Epithelial cell of esophagus (primary cell): ENCODE measurements around the gene NBAS.

Experiments used
- DNase-seq: peaks from one replicate; pipeline ENCODE4 v3.0.0; 2010; ENCODE audit warnings: low read depth
- H3K4me3 ChIP-seq: 2 replicates; pipeline ENCODE4 v1.5.1; 2011; ENCODE audit warnings: mild to moderate bottlenecking, low read length, control low read depth
- TF ChIP-seq, protein P1 (sequence below): IDR thresholded peaks from 2 replicates; pipeline ENCODE4 v1.5.1; 2011; ENCODE audit warnings: low read depth, mild to moderate bottlenecking, low read length, control low read depth, inconsistent platforms; ENCODE audit not compliant: insufficient read depth; ENCODE audit errors: missing control alignments

Gene NBAS

DNA sequence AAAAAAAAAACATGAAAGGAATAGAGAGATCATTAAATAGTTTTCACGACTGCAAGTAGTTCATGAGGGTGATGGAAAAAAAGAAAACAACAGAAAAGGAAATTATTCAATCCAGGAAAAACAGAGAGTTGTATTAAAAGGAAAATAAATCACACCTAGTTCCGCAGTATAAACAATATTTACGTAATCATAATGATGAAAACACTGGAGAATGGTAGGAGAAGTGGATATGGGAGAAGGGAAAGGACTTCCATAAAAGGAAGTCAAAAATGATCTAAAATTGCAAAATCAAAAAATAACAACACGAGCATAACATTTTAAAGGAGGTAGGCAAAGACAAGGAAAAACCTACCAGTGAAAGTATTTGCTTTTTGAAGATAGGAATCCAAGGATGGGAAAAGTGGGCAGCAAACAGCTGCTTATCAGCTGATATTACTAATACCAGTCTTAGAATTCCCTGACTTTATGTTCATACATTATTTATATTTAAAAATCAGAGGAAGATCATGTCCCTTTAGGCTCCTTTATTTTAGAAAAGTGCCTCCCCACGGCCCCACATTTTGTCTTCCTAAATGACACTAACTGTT, 160.8 kb downstream of the NBAS start:
- DNase-seq: no peak
- H3K4me3 ChIP-seq: no peak overlapping the region
- TF ChIP-seq, protein P1, sequence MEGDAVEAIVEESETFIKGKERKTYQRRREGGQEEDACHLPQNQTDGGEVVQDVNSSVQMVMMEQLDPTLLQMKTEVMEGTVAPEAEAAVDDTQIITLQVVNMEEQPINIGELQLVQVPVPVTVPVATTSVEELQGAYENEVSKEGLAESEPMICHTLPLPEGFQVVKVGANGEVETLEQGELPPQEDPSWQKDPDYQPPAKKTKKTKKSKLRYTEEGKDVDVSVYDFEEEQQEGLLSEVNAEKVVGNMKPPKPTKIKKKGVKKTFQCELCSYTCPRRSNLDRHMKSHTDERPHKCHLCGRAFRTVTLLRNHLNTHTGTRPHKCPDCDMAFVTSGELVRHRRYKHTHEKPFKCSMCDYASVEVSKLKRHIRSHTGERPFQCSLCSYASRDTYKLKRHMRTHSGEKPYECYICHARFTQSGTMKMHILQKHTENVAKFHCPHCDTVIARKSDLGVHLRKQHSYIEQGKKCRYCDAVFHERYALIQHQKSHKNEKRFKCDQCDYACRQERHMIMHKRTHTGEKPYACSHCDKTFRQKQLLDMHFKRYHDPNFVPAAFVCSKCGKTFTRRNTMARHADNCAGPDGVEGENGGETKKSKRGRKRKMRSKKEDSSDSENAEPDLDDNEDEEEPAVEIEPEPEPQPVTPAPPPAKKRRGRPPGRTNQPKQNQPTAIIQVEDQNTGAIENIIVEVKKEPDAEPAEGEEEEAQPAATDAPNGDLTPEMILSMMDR: no peak

DNA sequence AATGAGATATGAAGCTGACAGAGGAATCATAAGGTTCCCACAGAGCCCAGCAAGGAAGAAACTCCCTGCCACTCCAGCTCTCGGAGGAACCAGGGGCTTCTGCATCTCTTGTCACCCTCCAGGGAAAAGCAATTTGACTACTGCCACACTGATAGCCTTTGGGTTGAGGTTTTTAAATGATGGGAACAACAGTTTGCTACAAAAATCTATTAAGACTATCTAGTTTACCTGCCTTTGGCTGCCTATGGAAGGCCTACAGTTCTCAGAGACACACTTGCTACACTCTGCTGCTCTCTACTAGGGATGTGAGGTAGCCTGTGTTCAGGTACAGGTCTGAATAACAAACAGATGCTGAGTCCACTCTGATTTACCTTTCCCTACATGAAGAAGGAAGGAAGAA, 161.9 kb downstream of the NBAS start:
- TF ChIP-seq, protein P1: no peak
- H3K4me3 ChIP-seq: no peak overlapping the region
- no peak for DNase-seq

DNA sequence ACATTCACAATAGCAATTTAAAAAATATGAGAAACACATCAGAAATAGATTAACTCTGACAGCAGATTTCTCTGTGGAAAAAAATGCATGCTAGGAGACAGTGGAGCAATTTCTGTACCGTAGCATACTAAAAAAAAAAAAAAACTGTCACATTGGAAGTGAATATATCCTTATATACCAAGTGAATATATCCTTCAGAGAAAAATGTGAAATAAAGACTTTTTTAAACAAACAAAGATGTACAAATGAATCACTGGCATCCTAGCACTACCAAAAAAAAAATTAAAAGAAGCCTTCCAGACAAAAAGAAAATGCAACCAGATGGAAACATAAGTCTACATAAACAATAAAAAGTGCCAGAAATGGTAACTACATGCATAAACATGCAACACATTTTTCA, 169.4 kb downstream of the NBAS start:
- no peak overlapping the region for H3K4me3 ChIP-seq
- TF ChIP-seq, protein P1: no peak
- DNase-seq: no peak

DNA sequence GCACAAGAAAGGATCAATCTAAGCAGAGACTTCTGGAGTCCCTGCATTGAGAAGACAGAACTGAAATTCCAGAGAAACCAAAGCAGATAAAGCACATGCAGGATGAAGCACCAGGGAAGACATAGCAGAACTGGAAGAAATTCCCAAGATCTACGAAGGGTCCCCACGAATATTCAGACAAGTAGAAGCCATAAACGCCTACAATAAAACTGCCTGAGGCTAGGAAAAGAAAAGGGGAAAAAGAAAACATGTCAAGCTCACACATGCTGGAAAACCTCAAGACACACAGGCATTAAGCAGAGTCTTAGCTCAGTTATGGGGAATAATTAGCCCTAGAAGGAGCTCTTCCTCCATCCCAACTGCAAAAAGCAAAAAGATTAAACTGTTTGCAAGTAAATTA, 171.2 kb downstream of the NBAS start:
- DNase-seq: no peak
- TF ChIP-seq, protein P1: no peak
- no peak overlapping the region for H3K4me3 ChIP-seq

DNA sequence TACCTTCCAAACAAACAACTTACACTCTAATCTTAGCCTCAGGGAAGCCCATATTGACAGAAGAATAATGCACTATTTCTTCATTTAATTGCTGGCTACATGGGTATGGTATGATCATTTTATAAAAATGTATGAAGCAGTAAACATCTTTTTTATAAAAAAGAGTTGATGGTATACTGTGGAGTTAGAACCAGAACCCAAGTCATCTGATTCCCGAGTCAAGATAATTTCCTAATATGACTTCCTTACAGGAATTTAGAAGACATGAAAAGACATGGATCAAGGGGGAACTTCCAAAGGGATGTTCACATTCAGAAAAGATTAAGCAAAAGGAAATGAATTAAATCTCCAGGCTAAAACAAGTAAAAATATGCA, 171.8 kb downstream of the NBAS start:
- H3K4me3 ChIP-seq: no peak overlapping the region
- TF ChIP-seq, protein P1: no peak
- DNase-seq: no peak

DNA sequence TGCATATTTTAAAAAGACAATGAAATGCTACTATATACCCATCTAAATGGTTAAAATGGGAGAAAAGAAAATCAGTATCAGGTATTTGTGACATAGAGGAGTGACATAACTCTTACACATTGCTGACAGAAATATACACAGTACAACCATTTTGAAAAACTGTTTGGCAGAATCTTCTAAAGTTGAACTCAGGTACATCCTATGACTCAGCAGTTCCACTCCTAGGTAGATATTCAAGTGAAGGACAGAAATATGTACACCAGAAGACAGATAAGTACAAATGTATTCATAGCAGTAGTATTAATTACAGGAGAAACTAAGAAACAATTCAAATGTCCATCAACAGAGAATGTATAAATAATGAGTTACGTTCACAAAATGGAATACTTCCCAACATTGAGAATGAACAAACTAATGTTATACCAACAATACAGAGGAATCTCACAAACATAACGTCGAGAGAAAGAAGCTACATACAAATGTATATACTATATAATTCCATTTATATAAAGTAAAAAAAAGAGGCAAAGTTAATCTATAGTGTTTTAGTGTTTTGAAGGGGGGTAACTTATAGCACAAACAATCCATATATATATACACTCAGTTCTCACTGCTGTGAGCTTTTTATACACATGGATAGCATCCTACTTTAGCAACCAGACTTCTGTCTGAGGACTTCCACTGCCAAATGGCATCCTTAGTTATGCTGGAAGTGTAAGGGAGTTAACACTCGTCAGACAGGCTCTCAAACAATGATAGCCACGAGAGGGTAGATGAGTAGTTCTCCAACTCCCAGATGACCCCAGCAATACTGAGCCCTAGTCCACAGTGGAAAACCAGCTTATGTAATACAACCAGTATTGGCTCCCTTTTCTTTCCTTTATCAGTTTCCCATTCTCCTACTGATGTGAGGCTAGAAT, 172.5 kb downstream of the NBAS start:
- peak; percentile 39 for DNase-seq
- no peak overlapping the region for H3K4me3 ChIP-seq
- TF ChIP-seq, protein P1: no peak

DNA sequence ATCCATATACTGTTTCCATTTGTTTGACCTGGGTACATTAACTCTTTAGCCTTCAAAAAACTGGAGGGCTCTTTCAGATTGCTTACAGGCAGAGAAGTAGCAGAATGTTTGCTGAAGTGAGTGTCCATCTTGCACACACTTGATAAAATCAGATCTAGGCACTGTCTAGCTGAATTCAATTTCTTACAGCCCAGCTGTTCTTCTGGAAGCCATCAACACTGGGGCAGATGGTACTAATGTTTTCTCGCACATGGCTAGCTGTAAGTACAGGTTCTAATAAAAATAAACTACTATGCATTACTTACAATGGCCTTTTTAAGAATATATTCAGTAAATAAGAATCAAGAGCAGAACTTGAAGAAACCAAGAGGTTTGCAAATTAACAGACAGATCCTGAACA, 175.9 kb downstream of the NBAS start:
- TF ChIP-seq, protein P1: no peak
- no peak overlapping the region for H3K4me3 ChIP-seq

More for the DNA sequence above, 175.9 kb downstream of the NBAS start:
- DNase-seq: no peak
